Ureter (tissue), 1 donor: ENCODE data around the gene SULT1C2. TPM values are rescaled to one million over a fixed set of nuclear protein-coding genes. Genes with fewer than 3 reads are reported as not detected.

Experiments used
- DNase-seq: peaks from one replicate; pipeline ENCODE4 v3.0.0-alpha.2; 2020; ENCODE audit warnings: low spot score
- total RNA-seq: library from RNA; stranded (reverse); gene quantifications from one replicate; pipeline ENCODE4 v1.2.4, GENCODE V29; 2023
- donor health status: DM: yes; HTN: yes; CAD: no.

The SULT1C2 gene
- total RNA-seq, 1 donor from 2014 or later, result 4.1 TPM

- no peak for DNase-seq
These were observed 5.2 kb downstream of the SULT1C2 start for GRCh38 chr2:108293850-108294249.

- no peak for DNase-seq
These were observed 8.9 kb downstream of the SULT1C2 start for GRCh38 chr2:108297436-108298141.

- DNase-seq, result no peak
These were observed 12.9 kb downstream of the SULT1C2 start for GRCh38 chr2:108301558-108301957.

GRCh38 chr2:108304975-108305374 is 16.3 kb downstream of the SULT1C2 start:
- DNase-seq, result no peak

GRCh38 chr2:108305901-108306300 is 17.2 kb downstream of the SULT1C2 start:
- no peak for DNase-seq

- DNase-seq, result no peak
These were observed 21.2 kb downstream of the SULT1C2 start for GRCh38 chr2:108309903-108310302.

- no peak for DNase-seq
These were observed 26.0 kb downstream of the SULT1C2 start for GRCh38 chr2:108314586-108315296.

GRCh38 chr2:108315444-108315934 is 26.8 kb downstream of the SULT1C2 start:
- DNase-seq, result peak; percentile 56

GRCh38 chr2:108316033-108316432 is 27.3 kb downstream of the SULT1C2 start:
- no peak for DNase-seq

- DNase-seq, result no peak
These were observed 28.0 kb downstream of the SULT1C2 start for GRCh38 chr2:108316461-108317258.

GRCh38 chr2:108320326-108320922 is 31.7 kb downstream of the SULT1C2 start:
- no peak for DNase-seq

GRCh38 chr2:108323619-108324018 is 34.9 kb downstream of the SULT1C2 start:
- DNase-seq, result no peak

- DNase-seq, result no peak
These were observed 36.0 kb downstream of the SULT1C2 start for GRCh38 chr2:108324531-108325255.

GRCh38 chr2:108325756-108326155 is 37.1 kb downstream of the SULT1C2 start:
- no peak for DNase-seq

GRCh38 chr2:108329771-108330170 is 41.1 kb downstream of the SULT1C2 start:
- no peak for DNase-seq

- no peak for DNase-seq
These were observed 42.3 kb downstream of the SULT1C2 start for GRCh38 chr2:108330979-108331378.

- no peak for DNase-seq
These were observed 57.3 kb downstream of the SULT1C2 start for GRCh38 chr2:108345951-108346350.

GRCh38 chr2:108346827-108347226 is 58.1 kb downstream of the SULT1C2 start:
- DNase-seq, result no peak

- no peak for DNase-seq
These were observed 59.1 kb downstream of the SULT1C2 start for GRCh38 chr2:108347786-108348185.

- no peak for DNase-seq
These were observed 60.3 kb downstream of the SULT1C2 start for GRCh38 chr2:108348816-108349570.

GRCh38 chr2:108349571-108349928 is 60.9 kb downstream of the SULT1C2 start:
- no peak for DNase-seq
